WTC11 (cell line): ENCODE results near the gene ING5. TPM values are rescaled to one million over a fixed set of nuclear protein-coding genes. Genes with fewer than 3 reads are reported as not detected.

Experiments
- ATAC-seq: fragments of 200-7000 bp; cut with Tn5 transposase; 2 replicates; pipeline ENCODE4 v1.10.0; 2021; ENCODE audit warnings: mild to moderate bottlenecking, moderate library complexity
- CTCF ChIA-PET: fragments of 300-600 bp; sonication (Branson Sonifier 250); formaldehyde crosslinking; loops from one replicate; lab custom pipeline; 2021; ENCODE audit warnings: antibody characterized with exemption; lab: Charles Lee
- POLR2A ChIA-PET: fragments of 350-600 bp; sonication (Branson Sonifier 250); formaldehyde crosslinking; loops from one replicate; lab custom pipeline; 2021; ENCODE audit warnings: antibody characterized with exemption; lab: Charles Lee
- DNase-seq: peaks from one replicate; pipeline ENCODE4 v3.0.0; 2021; ENCODE audit warnings: low spot score
- H3K27ac Mint-ChIP-seq: 2 replicates; pipeline ENCODE4 v1.8.0; 2021; ENCODE audit warnings: mixed read lengths
- H3K27me3 Mint-ChIP-seq: 2 replicates; pipeline ENCODE4 v1.8.0; 2021; ENCODE audit warnings: low read depth, mild to moderate bottlenecking, moderate library complexity, mixed read lengths
- H3K36me3 Mint-ChIP-seq: 2 replicates; pipeline ENCODE4 v1.8.0; 2021; ENCODE audit warnings: mixed read lengths
- H3K4me1 Mint-ChIP-seq: 2 replicates; pipeline ENCODE4 v1.8.0; 2022; ENCODE audit warnings: mixed read lengths
- H3K4me3 Mint-ChIP-seq: 2 replicates; pipeline ENCODE4 v1.8.0; 2021; ENCODE audit warnings: mild to moderate bottlenecking, moderate library complexity, mixed read lengths
- H3K9me3 Mint-ChIP-seq: 2 replicates; pipeline ENCODE4 v1.8.0; 2021; ENCODE audit warnings: mixed read lengths
- ATF1 ChIP-seq: sonication (generic); formaldehyde crosslinking; IDR thresholded peaks from 2 replicates; pipeline ENCODE4 v1.8.1; 2023; ENCODE audit warnings: mild to moderate bottlenecking, moderate library complexity, missing genetic modification reagents
- CBFB ChIP-seq: sonication (generic); formaldehyde crosslinking; IDR thresholded peaks from 2 replicates; pipeline ENCODE4 v1.8.1; 2022; ENCODE audit warnings: mild to moderate bottlenecking, low read depth, missing genetic modification reagents
- ESRRA ChIP-seq: sonication (generic); formaldehyde crosslinking; IDR thresholded peaks from 2 replicates; pipeline ENCODE4 v1.8.1; 2022; ENCODE audit warnings: mild to moderate bottlenecking, missing genetic modification reagents, borderline replicate concordance
- KAT7 ChIP-seq: sonication (generic); formaldehyde crosslinking; IDR thresholded peaks from 2 replicates; pipeline ENCODE4 v1.8.1; 2023; ENCODE audit warnings: missing genetic modification reagents, mild to moderate bottlenecking, borderline replicate concordance
- NFE2L1 ChIP-seq: sonication (generic); formaldehyde crosslinking; IDR thresholded peaks from 2 replicates; pipeline ENCODE4 v1.8.1; 2023; ENCODE audit warnings: missing genetic modification reagents
- SP1 ChIP-seq: sonication (generic); formaldehyde crosslinking; conservative IDR thresholded peaks from 2 replicates; pipeline ENCODE4 v1.8.1; 2022; ENCODE audit warnings: missing genetic modification reagents
- ZBTB21 ChIP-seq: sonication (generic); formaldehyde crosslinking; IDR thresholded peaks from 2 replicates; pipeline ENCODE4 v1.8.1; 2023; ENCODE audit warnings: mild to moderate bottlenecking, missing genetic modification reagents, borderline replicate concordance
- total RNA-seq: library from RNA; stranded (reverse); gene quantifications from 3 replicates; pipeline ENCODE4 v1.2.3, GENCODE V29; 2021
- TF ChIP-seq, protein P1 (sequence below): sonication (generic); formaldehyde crosslinking; conservative IDR thresholded peaks from 2 replicates; pipeline ENCODE4 v1.8.1; 2023; ENCODE audit warnings: mild to moderate bottlenecking, low read depth, missing genetic modification reagents, moderate library complexity
- TF ChIP-seq, protein P2 (sequence below): sonication (generic); formaldehyde crosslinking; IDR thresholded peaks from 2 replicates; pipeline ENCODE4 v1.8.1; 2022; ENCODE audit warnings: low read depth, missing genetic modification reagents, borderline replicate concordance
- TF ChIP-seq, protein P3 (sequence below): sonication (generic); formaldehyde crosslinking; IDR thresholded peaks from 2 replicates; pipeline ENCODE4 v1.8.1; 2023; ENCODE audit warnings: mild to moderate bottlenecking, missing genetic modification reagents, borderline replicate concordance
- TF ChIP-seq, protein P4 (sequence below): sonication (generic); formaldehyde crosslinking; IDR thresholded peaks from 2 replicates; pipeline ENCODE4 v1.8.0; 2022; ENCODE audit warnings: mild to moderate bottlenecking, missing genetic modification reagents
- TF ChIP-seq, protein P5 (sequence below): fragments of 250-450 bp; sonication (Bioruptor Pico); IDR thresholded peaks from 2 replicates; pipeline ENCODE4 v2.1.2; 2022; ENCODE audit warnings: mild to moderate bottlenecking, moderate library complexity
- TF ChIP-seq, protein P6 (sequence below): fragments of 250-450 bp; sonication (Bioruptor Pico); IDR thresholded peaks from 2 replicates; pipeline ENCODE4 v1.9.0; 2021; ENCODE audit warnings: mild to moderate bottlenecking
- TF ChIP-seq, protein P7 (sequence below): sonication (generic); formaldehyde crosslinking; IDR thresholded peaks from 2 replicates; pipeline ENCODE4 v1.8.1; 2022; ENCODE audit warnings: mild to moderate bottlenecking, missing genetic modification reagents, moderate library complexity, borderline replicate concordance

ING5 gene
- total RNA-seq, 1 experiment from 2014 or later = 43.1 TPM

DNA sequence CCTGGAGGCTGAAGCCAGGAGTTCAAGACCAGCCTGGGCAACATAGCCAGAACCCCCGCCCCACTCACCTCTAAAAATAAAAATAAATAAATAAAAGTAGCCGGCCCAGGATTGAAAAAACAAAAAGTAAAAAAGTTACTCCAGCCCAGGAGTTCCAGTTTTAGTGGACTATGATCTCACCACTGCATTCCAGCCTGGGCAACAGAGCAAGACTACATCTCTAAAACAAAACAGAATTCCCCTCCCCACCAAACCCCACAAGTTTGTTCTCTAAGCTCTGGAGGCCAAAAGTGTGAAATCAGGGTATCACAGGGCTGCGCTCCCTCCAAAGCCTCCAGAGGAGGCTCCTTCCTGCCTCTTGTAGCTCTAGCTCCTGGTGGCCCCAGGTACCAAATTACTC, 34.3 kb downstream of the ING5 start:
- H3K36me3 Mint-ChIP-seq = peaks cover 5% of the 10 kb centered on the region
- H3K4me3 Mint-ChIP-seq = peak overlapping the region; percentile 79
- TF ChIP-seq, protein P1, sequence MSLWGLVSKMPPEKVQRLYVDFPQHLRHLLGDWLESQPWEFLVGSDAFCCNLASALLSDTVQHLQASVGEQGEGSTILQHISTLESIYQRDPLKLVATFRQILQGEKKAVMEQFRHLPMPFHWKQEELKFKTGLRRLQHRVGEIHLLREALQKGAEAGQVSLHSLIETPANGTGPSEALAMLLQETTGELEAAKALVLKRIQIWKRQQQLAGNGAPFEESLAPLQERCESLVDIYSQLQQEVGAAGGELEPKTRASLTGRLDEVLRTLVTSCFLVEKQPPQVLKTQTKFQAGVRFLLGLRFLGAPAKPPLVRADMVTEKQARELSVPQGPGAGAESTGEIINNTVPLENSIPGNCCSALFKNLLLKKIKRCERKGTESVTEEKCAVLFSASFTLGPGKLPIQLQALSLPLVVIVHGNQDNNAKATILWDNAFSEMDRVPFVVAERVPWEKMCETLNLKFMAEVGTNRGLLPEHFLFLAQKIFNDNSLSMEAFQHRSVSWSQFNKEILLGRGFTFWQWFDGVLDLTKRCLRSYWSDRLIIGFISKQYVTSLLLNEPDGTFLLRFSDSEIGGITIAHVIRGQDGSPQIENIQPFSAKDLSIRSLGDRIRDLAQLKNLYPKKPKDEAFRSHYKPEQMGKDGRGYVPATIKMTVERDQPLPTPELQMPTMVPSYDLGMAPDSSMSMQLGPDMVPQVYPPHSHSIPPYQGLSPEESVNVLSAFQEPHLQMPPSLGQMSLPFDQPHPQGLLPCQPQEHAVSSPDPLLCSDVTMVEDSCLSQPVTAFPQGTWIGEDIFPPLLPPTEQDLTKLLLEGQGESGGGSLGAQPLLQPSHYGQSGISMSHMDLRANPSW (CRISPR knock-in tag) = no peak
- TF ChIP-seq, protein P2, sequence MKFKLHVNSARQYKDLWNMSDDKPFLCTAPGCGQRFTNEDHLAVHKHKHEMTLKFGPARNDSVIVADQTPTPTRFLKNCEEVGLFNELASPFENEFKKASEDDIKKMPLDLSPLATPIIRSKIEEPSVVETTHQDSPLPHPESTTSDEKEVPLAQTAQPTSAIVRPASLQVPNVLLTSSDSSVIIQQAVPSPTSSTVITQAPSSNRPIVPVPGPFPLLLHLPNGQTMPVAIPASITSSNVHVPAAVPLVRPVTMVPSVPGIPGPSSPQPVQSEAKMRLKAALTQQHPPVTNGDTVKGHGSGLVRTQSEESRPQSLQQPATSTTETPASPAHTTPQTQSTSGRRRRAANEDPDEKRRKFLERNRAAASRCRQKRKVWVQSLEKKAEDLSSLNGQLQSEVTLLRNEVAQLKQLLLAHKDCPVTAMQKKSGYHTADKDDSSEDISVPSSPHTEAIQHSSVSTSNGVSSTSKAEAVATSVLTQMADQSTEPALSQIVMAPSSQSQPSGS (CRISPR knock-in tag) = no peak
- TF ChIP-seq CBFB (no peak), SP1 (no peak), ATF1 (no peak), NFE2L1 (no peak), ESRRA (no peak), KAT7 (CRISPR knock-in tag) (no peak), ZBTB21 (CRISPR knock-in tag) (no peak)
- TF ChIP-seq, protein P3, sequence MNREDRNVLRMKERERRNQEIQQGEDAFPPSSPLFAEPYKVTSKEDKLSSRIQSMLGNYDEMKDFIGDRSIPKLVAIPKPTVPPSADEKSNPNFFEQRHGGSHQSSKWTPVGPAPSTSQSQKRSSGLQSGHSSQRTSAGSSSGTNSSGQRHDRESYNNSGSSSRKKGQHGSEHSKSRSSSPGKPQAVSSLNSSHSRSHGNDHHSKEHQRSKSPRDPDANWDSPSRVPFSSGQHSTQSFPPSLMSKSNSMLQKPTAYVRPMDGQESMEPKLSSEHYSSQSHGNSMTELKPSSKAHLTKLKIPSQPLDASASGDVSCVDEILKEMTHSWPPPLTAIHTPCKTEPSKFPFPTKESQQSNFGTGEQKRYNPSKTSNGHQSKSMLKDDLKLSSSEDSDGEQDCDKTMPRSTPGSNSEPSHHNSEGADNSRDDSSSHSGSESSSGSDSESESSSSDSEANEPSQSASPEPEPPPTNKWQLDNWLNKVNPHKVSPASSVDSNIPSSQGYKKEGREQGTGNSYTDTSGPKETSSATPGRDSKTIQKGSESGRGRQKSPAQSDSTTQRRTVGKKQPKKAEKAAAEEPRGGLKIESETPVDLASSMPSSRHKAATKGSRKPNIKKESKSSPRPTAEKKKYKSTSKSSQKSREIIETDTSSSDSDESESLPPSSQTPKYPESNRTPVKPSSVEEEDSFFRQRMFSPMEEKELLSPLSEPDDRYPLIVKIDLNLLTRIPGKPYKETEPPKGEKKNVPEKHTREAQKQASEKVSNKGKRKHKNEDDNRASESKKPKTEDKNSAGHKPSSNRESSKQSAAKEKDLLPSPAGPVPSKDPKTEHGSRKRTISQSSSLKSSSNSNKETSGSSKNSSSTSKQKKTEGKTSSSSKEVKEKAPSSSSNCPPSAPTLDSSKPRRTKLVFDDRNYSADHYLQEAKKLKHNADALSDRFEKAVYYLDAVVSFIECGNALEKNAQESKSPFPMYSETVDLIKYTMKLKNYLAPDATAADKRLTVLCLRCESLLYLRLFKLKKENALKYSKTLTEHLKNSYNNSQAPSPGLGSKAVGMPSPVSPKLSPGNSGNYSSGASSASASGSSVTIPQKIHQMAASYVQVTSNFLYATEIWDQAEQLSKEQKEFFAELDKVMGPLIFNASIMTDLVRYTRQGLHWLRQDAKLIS (CRISPR knock-in tag) = no peak
- TF ChIP-seq, protein P4, sequence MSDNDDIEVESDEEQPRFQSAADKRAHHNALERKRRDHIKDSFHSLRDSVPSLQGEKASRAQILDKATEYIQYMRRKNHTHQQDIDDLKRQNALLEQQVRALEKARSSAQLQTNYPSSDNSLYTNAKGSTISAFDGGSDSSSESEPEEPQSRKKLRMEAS (CRISPR knock-in tag) = no peak
- TF ChIP-seq, protein P5, sequence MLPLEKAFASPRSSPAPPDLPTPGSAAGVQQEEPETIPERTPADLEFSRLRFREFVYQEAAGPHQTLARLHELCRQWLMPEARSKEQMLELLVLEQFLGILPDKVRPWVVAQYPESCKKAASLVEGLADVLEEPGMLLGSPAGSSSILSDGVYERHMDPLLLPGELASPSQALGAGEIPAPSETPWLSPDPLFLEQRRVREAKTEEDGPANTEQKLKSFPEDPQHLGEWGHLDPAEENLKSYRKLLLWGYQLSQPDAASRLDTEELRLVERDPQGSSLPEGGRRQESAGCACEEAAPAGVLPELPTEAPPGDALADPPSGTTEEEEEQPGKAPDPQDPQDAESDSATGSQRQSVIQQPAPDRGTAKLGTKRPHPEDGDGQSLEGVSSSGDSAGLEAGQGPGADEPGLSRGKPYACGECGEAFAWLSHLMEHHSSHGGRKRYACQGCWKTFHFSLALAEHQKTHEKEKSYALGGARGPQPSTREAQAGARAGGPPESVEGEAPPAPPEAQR = no peak
- TF ChIP-seq, protein P6, sequence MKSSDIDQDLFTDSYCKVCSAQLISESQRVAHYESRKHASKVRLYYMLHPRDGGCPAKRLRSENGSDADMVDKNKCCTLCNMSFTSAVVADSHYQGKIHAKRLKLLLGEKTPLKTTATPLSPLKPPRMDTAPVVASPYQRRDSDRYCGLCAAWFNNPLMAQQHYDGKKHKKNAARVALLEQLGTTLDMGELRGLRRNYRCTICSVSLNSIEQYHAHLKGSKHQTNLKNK (CRISPR knock-in tag) = no peak
- TF ChIP-seq, protein P7, sequence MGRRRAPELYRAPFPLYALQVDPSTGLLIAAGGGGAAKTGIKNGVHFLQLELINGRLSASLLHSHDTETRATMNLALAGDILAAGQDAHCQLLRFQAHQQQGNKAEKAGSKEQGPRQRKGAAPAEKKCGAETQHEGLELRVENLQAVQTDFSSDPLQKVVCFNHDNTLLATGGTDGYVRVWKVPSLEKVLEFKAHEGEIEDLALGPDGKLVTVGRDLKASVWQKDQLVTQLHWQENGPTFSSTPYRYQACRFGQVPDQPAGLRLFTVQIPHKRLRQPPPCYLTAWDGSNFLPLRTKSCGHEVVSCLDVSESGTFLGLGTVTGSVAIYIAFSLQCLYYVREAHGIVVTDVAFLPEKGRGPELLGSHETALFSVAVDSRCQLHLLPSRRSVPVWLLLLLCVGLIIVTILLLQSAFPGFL (CRISPR knock-in tag) = no peak
- TF ChIP-seq, all 79 proteins: peak for 0
- H3K9me3 Mint-ChIP-seq = peaks cover 6% of the 10 kb centered on the region; the same call in 1 of the 2 replicates
- no peaks in the 10 kb centered on the region for H3K4me1 Mint-ChIP-seq
- no peak overlapping the region for H3K27ac Mint-ChIP-seq
- CTCF ChIA-PET = interaction anchor here (0.6 kb wide), 1 partner anchor 155 kb away, joined by 4 read pairs; no protein-coding TSS in a partner anchor
- peaks cover 14% of the 10 kb centered on the region for H3K27me3 Mint-ChIP-seq
- ATAC-seq (no peak), DNase-seq (no peak)
- POLR2A ChIA-PET = no interaction called here
